Lower lobe of right lung (tissue), 2 donors: ENCODE measurements around the gene SULF2. TPM values are rescaled to one million over a fixed set of nuclear protein-coding genes. Genes with fewer than 3 reads are reported as not detected.
A peak's percentile ranks its signal among the peaks of the same experiment; 100 is the strongest.
"Not testable (repeated sequence)": the region's sequence is repeated elsewhere in the genome, so short reads cannot be mapped to it uniquely, and the experiment has no call there.

ENCODE experiments used
- ATAC-seq, 2 donors: fragments of 200-7000 bp; cut with Tn5 transposase; one replicate each; pipeline ENCODE4 v1.9.1; 2020 to 2022; ENCODE audit warnings: mild to moderate bottlenecking in 2 of 2, moderate library complexity in 2 of 2
- DNase-seq: peaks from one replicate; pipeline ENCODE4 v3.0.0-alpha.2; 2020
- H3K27ac ChIP-seq: fragments of 200-600 bp; one replicate; pipeline ENCODE4 v1.8.0; 2022
- H3K27me3 ChIP-seq: fragments of 200-600 bp; one replicate; pipeline ENCODE4 v1.8.0; 2022; ENCODE audit warnings: low read depth
- H3K36me3 ChIP-seq: fragments of 200-600 bp; one replicate; pipeline ENCODE4 v1.8.0; 2022; ENCODE audit warnings: mild to moderate bottlenecking
- H3K4me1 ChIP-seq: fragments of 200-600 bp; one replicate; pipeline ENCODE4 v1.8.0; 2022
- H3K4me3 ChIP-seq: fragments of 200-600 bp; one replicate; pipeline ENCODE4 v1.8.0; 2022; ENCODE audit warnings: mild to moderate bottlenecking
- H3K9me3 ChIP-seq: fragments of 200-600 bp; one replicate; pipeline ENCODE4 v1.8.0; 2022
- CTCF ChIP-seq: fragments of 200-600 bp; IDR thresholded peaks from one replicate; pipeline ENCODE4 v1.8.0; 2022; ENCODE audit warnings: antibody characterized with exemption, mild to moderate bottlenecking
- intact Hi-C: fragments of 100-400 bp; cut with DNase I; formaldehyde crosslinking; loops from one replicate; pipeline ENCODE4 v1.11.0; 2022
- long read RNA-seq: library from polyadenylated mRNA; unstranded; transcript quantifications from one replicate; pipeline ENCODE4 v2.0.0, GENCODE V29; 2021
- total RNA-seq: library from RNA; stranded (reverse); fragmentation: NEBNext Ultra II Directional; extraction: Animal tissue kit (Norgen Biotek cat#: 25700); gene quantifications from one replicate; pipeline ENCODE4 v1.2.1, GENCODE V29; 2021
- donor health status: DM: no; HTN: yes; CAD: no; lungs with severe emphysema.

Gene SULF2
- 34.6 TPM for total RNA-seq
- long read RNA-seq, full-length matches to known transcripts, result 9 of 83 reads
- long read RNA-seq, partial matches to known transcripts, result 56 of 83 reads
- long read RNA-seq, other reads (novel, unspliced or antisense), result 18 of 83 reads

GRCh38 chr20:47785311-47785853, at the start of gene SULF2:
Gene SULF2 (minus strand): TSS chr20:47785481. CDS start chr20:47757363, 28,118 bp downstream.
- intact Hi-C loops, result no loop called here
- no peak for TF ChIP-seq CTCF
- ATAC-seq (peak in 1 of 2 donors; percentile 16), DNase-seq (no peak)
- Histone ChIP-seq H3K36me3 (no peaks in the 10 kb centered on the region), H3K4me1 (peaks cover 37% of the 10 kb centered on the region), H3K4me3 (peak within 1 kb of the TSS; percentile 60), H3K27me3 (peaks cover 42% of the 10 kb centered on the region), H3K27ac (peak within 1 kb of the TSS; percentile 58), H3K9me3 (no peaks in the 10 kb centered on the region)

- DNase-seq, intact Hi-C loops, H3K27me3 ChIP-seq, H3K27ac ChIP-seq, H3K9me3 ChIP-seq, H3K36me3 ChIP-seq, H3K4me3 ChIP-seq, ATAC-seq, H3K4me1 ChIP-seq: not testable (repeated sequence)
Measured at GRCh38 chr20:47831675-47832074, 46.4 kb upstream of the SULF2 start.

- ATAC-seq, intact Hi-C loops: not testable (repeated sequence)
Measured at GRCh38 chr20:47826716-47827115, 41.4 kb upstream of the SULF2 start.

GRCh38 chr20:47826006-47826405, 40.7 kb upstream of the SULF2 start:
- H3K9me3 ChIP-seq, intact Hi-C loops, H3K36me3 ChIP-seq, H3K27ac ChIP-seq, DNase-seq, H3K27me3 ChIP-seq, H3K4me1 ChIP-seq, H3K4me3 ChIP-seq: not testable (repeated sequence)
- peak in 1 of 2 donors; percentile 17 for ATAC-seq

More at GRCh38 chr20:47826716-47827115, 41.4 kb upstream of the SULF2 start:
- not testable (repeated sequence) for H3K27me3 ChIP-seq, H3K4me1 ChIP-seq, DNase-seq, H3K27ac ChIP-seq, H3K36me3 ChIP-seq, H3K9me3 ChIP-seq, H3K4me3 ChIP-seq

- intact Hi-C loops, result no loop called here
- no peak for DNase-seq
- Histone ChIP-seq H3K36me3 (no peaks in the 10 kb centered on the region), H3K9me3 (no peaks in the 10 kb centered on the region), H3K27me3 (no peaks in the 10 kb centered on the region), H3K4me1 (no peaks in the 10 kb centered on the region), H3K27ac (no peak overlapping the region), H3K4me3 (no peak overlapping the region)
- TF ChIP-seq CTCF, result no peak
- ATAC-seq, result no peak
Measured at GRCh38 chr20:47825011-47825762, 39.9 kb upstream of the SULF2 start.

GRCh38 chr20:47823941-47824340, 38.7 kb upstream of the SULF2 start:
- H3K27me3 ChIP-seq, DNase-seq, H3K27ac ChIP-seq, ATAC-seq, H3K36me3 ChIP-seq, H3K4me1 ChIP-seq, H3K9me3 ChIP-seq, H3K4me3 ChIP-seq, intact Hi-C loops: not testable (repeated sequence)

- H3K9me3 ChIP-seq, result no peaks in the 10 kb centered on the region
- H3K27ac ChIP-seq, result no peak overlapping the region
- no peaks in the 10 kb centered on the region for H3K4me1 ChIP-seq
- peaks cover 15% of the 10 kb centered on the region for H3K27me3 ChIP-seq
- H3K36me3 ChIP-seq, result no peaks in the 10 kb centered on the region
- H3K4me3 ChIP-seq, result no peak overlapping the region
- intact Hi-C loops, result no loop called here
- TF ChIP-seq CTCF, result no peak
- ATAC-seq (no peak), DNase-seq (no peak)
Measured at GRCh38 chr20:47821481-47822100, 36.3 kb upstream of the SULF2 start.
